ENCODE data around the gene FHIT.

DNA sequence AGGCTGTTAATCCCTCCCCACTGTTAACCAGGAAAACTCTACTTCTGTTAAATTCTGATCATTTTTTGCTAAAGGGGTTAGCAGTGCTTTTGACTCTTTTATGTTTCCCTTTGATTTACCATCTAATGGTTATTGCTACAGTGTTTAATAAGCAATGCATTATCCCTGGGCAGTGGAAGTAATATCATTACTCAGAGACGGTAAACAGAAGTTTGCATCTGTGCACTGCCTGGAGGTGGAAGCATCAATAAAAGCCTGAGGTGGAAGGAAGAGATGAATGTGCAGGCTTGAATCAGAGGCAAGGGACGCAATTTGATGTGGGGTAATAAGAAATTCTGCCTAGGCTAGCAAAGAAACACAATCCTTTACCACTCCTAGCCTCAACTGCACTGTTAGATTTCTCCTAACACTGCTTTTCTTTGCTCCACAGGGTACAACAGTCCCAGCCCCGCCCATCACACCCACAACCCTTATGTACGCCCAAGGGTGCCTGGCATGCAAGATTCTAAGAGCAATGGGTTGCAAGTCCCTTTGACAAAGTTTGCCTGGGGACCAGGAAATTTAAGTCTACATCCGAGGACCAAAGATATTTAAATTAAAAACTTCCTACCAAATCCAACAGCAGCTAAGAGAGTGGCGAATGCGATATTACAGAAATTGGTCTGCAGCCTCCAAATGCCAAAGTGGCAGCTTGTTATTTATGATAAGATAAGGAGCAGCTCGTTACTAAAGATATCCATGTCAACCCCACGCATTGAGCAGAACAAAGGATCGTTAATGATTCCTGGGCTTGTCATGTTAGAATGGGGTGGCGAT lies 261.4 kb downstream of the FHIT start:
- TF ChIP-seq CTCF (IDR thresholded peaks at IDR 0.05) (no peak), POLR2AphosphoS5 (IDR thresholded peaks at IDR 0.05) (no peak), POLR2A (IDR thresholded peaks at IDR 0.05) (no peak), EP300 (IDR thresholded peaks at IDR 0.05) (no peak)
